SU-DHL-6 (cell line): ENCODE measurements around the gene COL13A1.

Experiments used
- EZH2phosphoT487 ChIP-seq: fragments of 200-600 bp; sonication (generic), shearing (Covaris generic); conservative IDR thresholded peaks from 2 replicates; pipeline ENCODE4 v1.6.1; 2018; ENCODE audit warnings: mild to moderate bottlenecking, antibody characterized with exemption, low read length, moderate library complexity, mixed read lengths
- TF ChIP-seq, protein P1 (sequence below): fragments of 200-600 bp; sonication (generic); IDR thresholded peaks from one replicate; pipeline ENCODE4 v1.5.1; 2017; ENCODE audit warnings: antibody characterized with exemption, mild to moderate bottlenecking, low read length, moderate library complexity; ENCODE audit not compliant: insufficient read depth, poor library complexity, severe bottlenecking

DNA sequence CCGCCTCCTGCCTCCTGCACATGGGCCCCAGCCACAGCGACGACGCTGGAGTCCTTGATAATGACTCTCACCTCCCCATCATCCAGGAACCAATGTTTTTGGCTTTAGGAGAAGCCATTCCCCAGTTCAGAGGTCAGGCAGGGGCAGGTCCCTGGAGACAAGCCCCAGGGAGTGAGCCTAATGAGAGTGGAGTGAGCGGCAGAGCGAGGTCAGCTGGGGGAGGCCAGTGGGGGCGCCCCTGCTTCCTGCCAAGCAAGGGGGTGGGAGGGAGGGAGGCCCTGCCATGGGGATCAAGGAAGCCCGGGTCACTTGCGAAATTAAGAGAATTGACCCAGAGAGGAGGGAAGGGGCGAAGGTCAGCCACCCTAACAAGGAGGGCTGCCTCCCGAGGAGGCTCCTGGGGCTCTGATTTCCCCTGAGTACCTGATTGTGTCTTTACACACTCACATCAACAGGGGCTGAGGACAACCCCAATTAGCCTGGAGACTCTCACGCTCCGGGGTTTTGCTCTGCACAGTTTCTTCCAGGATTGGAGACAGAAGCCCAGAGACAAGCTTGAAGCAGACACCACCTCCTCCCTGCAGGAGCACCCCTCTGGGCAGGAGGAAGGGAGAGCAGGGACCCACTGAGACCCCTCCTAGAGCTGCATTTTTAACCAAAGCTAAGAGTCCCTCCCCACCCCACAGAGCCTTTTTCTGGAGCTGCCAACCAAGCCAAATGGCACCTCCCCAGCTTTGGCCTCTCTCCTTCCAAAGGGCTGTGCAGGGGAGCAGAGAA, 112.1 kb downstream of the COL13A1 start:
- TF ChIP-seq, protein P1, sequence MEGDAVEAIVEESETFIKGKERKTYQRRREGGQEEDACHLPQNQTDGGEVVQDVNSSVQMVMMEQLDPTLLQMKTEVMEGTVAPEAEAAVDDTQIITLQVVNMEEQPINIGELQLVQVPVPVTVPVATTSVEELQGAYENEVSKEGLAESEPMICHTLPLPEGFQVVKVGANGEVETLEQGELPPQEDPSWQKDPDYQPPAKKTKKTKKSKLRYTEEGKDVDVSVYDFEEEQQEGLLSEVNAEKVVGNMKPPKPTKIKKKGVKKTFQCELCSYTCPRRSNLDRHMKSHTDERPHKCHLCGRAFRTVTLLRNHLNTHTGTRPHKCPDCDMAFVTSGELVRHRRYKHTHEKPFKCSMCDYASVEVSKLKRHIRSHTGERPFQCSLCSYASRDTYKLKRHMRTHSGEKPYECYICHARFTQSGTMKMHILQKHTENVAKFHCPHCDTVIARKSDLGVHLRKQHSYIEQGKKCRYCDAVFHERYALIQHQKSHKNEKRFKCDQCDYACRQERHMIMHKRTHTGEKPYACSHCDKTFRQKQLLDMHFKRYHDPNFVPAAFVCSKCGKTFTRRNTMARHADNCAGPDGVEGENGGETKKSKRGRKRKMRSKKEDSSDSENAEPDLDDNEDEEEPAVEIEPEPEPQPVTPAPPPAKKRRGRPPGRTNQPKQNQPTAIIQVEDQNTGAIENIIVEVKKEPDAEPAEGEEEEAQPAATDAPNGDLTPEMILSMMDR, result no peak
- TF ChIP-seq EZH2phosphoT487, result no peak
